ENCODE data around the gene DIPK1C.

DNA sequence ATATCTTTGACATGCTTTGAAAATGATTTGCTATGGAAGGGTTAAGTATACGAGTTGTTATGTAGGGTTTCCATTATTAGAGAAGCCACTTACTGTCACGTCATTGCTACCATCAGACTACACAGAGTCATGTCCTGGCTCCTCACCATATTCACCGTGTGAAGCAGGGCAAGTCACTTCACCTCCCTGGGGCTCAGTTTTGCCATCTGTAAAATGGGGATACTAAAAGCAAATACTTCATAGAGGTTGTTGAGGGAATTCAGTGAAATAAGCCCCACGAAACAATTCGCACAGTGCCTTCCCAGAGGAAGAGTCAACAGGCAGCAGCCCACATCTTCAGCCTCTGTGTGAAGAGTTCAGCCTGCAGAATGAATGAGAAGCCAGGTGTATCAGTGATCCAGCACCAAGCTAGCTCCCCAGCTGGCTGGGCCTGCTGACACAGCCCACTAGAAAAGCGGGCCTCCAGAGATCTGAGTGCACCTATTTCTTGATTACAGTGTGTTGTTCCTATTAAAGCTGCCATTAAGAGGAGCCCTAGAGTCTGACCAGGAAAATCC lies 3.4 kb downstream of the DIPK1C start:
- TF ChIP-seq, protein P1, sequence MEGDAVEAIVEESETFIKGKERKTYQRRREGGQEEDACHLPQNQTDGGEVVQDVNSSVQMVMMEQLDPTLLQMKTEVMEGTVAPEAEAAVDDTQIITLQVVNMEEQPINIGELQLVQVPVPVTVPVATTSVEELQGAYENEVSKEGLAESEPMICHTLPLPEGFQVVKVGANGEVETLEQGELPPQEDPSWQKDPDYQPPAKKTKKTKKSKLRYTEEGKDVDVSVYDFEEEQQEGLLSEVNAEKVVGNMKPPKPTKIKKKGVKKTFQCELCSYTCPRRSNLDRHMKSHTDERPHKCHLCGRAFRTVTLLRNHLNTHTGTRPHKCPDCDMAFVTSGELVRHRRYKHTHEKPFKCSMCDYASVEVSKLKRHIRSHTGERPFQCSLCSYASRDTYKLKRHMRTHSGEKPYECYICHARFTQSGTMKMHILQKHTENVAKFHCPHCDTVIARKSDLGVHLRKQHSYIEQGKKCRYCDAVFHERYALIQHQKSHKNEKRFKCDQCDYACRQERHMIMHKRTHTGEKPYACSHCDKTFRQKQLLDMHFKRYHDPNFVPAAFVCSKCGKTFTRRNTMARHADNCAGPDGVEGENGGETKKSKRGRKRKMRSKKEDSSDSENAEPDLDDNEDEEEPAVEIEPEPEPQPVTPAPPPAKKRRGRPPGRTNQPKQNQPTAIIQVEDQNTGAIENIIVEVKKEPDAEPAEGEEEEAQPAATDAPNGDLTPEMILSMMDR (IDR thresholded peaks at IDR 0.05): no peak
- TF ChIP-seq POLR2A (IDR thresholded peaks at IDR 0.05): no peak
- no peak for TF ChIP-seq POLR2AphosphoS5 (IDR thresholded peaks at IDR 0.05; ENCODE audit: insufficient read depth in 1 of 2, low read depth in 1 of 2)

Measured in vagina (tissue), 2 donors.